Fibroblast of skin of abdomen (primary cell): ENCODE measurements around the gene BRDT.
"Not testable (repeated sequence)": the region's sequence is repeated elsewhere in the genome, so short reads cannot be mapped to it uniquely, and the experiment has no call there.

Experiments used
- DNase-seq: peaks from one replicate; pipeline ENCODE4 v3.0.0-alpha.2; 2013

Gene BRDT

DNA sequence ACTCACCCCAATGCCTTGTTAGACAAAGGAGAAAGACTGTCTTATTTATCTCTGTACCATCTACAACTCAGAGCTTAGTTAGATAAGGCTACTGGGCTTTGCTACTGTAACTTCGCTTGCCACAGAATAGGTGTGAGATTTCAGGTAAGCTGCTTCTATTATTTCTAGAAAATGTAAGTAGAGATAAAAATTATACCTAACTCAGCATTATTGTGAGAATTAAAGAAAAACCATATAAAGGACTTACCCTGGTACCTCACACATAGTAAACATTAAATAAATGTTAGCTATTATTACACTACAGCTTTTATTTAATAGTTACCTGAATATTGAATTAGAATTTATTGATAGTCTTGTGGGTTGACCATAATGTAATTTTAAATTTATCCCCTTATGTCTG is 44.1 kb downstream of the BRDT start:
- DNase-seq: no peak

DNA sequence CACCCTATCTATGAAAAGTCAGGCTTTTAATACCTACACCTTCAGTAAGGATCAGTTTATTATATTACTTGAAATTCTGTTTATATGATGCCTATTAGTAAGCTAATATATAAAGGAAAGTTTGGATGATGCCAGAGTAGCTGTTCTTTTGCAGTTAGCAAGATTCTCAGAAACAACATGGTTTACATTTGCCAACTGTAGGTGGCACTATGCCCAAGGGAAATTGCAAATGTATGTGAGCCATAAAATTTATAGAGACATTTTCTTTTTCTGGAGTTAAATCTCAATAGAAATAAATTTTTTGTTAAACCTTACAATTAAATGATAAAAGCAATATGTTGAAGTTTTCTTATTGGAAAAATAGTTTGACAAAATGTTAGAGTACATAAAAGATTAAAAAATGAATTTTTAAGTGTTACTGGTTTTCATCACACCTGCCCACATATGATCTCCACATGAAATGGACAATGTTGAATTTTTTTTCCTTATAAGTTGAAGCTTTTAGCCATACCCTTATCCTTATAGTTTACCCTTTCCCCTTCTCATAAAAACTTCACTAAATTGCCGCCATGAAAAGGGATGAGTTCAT is 48.5 kb downstream of the BRDT start:
- peak; percentile 54 for DNase-seq

DNA sequence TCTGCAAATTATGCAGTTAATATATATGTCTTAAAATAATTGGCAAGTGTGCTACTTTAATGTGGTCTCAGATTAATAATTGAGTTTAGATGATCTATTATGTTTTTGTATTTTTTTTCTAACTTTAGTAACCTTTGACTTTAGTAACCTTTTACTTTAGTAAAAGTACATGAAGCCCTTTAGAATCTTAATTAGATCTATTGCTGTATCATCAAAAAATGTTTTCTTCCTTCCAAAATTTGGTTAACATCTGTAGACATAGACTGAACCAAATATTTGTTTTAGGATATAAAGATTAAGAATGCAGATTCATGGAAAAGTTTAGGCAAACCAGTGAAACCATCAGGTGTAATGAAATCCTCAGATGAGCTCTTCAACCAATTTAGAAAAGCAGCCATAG is 54.9 kb downstream of the BRDT start:
- DNase-seq: no peak

DNA sequence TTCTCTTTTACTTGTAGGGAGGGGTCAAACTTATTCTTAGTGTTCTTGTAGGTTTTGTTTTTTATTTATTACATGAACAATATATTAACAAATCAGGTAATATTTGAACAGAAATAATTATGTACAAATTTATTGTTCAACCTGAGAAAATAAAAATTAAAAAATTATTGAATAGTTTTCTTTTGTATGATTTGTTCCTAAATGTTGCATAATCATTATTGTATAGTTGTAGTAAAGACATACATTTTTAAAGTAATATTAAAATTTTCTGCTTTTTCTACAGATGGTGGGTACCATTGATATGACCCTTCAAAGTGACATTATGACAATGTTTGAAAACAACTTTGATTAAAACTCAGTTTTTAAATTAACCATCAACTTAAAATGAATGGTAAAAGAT is 64.7 kb downstream of the BRDT start:
- DNase-seq: no peak

DNA sequence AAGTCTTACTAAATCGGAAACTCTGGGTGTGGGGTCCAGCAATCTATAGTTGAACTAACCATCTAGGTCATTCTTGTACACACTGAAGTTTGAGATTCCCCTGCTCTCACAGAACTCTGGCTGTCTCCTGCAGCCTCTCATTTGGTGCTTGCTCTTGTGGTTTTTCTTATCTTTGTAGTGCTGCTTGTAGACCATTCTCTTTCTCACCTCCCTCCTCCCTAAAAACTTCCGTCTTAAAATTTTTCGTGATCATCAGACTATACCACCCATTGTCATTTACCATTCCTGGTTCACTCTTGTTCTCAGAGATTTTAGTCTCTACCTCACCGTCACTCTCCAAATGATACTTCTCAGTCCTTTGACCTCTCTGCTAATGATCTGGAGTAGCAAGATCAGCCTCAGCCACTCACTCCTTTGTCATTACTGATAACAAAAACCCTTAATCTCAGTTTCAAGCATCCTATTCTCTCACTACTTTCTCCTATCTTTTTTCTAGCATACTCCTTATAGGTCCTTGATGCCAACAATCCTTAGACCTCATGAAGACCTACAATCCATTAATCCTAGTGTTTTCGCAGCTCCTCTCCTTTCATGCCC is 67.6 kb downstream of the BRDT start:
- no peak for DNase-seq

DNA sequence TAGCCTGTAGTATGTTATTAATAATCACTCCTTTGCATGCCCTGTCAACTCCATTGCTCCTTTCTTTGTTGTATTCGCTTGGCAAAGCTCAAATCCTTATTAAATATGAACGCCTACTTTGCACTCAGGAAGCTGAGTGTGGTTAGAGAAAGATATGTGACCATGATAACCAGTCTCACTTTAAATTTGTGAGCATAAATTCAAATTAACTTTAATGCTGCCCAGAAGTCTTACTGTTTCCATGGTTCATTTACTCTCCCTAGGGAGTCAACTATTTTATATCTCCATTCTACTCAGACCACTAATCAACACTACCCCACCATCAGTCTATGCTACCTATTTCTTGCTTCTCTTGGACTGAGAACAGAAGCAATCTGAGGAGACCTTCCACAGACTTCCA is 68.5 kb downstream of the BRDT start:
- no peak for DNase-seq

DNA sequence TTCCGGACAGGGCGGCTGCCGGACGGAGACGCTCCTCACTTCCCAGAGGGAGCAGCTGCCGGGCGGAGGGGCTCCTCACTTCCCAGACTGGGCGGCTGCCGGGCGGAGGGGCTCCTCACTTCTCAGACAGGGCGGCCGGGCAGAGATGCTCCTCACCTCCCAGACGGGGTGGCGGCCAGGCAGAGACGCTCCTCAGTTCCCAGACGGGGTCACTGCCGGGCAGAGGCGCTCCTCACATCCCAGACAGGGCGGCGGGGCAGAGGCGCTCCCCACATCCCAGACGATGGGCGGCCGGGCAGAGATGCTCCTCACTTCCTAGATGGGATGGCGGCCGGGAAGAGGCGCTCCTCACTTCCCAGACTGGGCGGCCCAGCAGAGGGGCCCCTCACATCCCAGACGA is 76.8 kb downstream of the BRDT start:
- not testable (repeated sequence) for DNase-seq

DNA sequence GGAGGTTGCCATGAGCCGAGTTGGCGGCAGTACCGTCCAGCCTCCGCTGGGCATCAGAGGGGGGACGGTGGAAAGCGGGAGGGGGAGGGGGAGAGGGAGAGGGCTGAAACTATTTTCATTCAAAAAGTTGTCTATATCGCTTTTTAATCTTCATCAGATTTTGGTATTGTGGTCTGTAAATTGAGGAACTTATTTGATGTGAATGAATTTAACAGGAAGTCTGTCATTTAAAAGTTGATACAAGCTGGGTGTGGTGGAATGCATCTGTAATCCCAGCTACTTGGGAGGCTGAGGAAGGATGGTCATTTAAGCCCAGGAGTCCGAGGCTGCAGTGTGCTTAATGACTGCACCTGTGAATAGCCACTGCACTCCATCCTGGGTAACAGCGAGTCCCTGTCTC is 77.6 kb downstream of the BRDT start:
- no peak for DNase-seq

DNA sequence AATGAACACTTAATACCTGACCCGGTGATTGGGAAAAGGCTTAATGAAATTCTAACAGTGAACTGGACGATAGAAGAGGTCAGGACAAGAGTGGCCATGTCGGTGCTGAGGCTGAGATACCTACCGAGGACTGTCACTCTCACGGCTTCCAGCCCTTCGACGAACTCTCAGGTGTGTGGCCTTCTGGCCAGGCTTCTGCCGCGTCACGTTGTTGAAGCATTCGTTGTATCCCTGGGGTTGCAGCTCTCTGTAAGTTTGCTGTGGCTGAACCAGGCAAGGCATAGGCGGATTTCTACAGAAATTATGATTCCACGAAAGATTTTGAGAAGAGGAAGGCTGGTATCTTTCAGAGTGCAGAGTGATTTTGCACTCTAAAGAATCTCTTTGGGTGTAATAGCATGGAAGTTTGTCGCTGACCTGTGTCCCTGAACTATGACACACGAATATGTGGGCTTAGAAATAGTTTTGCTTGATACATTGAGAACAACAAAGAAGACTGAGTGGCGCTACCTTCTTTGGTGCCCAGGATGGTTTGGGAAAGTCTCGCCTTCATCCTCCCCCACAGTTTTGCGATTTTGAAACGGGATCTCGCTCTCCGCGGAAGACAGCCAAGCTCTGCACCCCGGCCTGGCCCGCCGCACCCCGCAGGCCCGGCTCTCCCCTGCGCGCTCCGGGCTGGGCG is 80.2 kb downstream of the BRDT start:
- DNase-seq: no peak

DNA sequence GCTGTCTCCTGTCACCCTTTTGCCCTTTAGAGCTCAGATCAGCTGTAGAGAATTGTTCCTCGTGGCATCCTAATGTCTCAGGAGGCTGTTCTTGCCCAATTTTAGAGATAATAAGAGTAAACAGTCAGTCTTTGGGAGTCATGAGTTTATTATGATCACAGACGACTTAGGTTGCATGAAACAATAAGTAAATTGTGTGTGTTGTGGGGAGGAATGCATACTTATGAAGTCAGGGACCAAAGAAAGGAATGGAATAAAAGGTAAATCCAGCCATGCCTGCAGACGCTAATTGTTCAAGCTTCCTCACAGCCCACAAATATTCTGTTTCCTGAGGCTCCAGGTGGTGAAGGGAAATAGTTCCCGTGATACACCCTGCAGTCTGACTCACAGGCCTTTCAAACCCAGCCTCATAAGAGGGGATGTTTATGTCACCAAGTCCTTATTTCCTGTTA is 81.5 kb downstream of the BRDT start:
- peak; percentile 25 for DNase-seq

DNA sequence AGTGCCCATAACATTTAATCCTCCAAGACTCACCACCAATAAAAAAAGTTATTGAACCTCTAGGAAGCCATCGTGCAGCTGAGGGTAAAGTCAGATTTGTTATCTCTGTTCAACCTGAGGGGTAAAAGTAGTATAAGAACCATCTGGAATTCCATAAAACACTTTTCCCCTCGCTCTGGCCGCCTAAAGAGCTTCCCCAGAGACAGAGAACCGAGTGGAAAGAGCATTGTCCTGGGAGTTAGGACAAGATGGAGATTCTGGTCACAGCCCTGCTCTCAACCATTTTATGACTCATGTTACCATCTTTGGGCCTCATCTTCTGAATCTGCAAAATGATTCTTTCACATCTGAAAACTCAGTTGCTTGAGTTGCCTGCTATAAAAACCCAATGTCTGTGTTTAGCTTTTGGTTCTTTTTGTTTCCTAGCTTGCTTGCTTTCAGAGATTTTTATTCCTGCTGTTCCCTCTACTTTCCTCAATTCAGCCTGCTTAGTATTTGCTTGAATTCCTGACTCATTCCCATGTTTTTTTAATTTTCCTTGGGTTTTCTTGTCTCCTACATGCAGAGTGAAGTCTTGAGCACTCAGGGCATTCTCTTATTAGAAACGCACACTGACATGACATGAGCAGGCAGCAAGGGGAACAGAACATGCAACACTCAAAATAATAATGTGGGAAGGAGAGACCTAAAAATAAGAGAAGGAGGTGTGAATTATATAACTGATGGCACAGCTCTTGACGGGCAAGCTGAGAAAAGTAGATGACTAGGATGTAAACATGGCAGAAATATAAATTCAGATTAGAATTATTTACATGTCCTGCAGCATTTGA is 82.3 kb downstream of the BRDT start:
- DNase-seq: peak; percentile 45

DNA sequence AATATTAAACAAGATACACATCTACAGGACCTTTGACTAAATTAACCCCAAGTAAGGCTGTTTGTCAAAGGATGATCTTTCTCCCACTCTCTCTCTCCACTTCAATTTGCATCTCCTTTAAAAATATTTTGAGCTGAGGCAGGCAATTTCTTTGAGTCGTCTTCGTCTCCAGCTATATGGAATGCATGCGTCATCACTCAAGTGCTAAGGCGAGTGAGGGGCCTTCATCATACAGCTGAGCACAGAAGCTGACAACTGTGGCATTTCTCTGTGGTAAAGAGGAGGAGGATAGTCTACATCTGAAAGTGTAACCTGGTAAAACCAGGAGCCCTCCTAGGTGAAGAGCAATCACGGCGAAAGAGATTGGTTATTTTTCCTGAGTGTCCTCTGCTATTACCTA is 88.2 kb downstream of the BRDT start:
- DNase-seq: peak; percentile 76

DNA sequence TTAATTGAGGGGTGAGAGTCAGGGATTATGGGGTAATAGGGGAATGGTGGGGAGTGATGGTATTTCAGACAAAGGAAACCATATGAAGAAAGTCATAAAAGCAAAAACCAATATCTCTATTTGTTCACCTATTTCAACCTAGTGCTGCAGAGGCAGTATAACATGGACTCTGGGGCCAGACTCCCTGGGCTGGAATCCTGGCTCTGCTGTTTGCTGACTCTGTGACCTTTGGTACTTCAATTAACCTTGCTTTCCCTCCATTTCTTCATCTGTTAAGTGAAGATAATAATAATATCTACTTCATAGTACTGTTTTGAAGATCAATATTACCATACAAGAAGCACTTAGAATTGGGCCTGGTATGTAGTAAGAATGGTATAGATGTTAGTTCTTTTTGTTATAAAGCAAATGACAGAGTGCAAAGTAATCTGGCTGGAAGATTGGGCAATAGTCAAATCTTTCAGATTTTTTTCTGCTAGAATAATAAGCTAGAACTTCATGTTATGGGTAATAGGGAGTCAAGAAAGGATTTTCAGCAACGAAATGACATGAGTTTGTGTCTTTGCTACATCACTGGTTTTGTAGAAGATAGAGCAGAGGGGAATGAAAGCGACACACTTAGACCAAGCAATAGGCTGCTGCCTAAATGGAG is 89.6 kb downstream of the BRDT start:
- no peak for DNase-seq

DNA sequence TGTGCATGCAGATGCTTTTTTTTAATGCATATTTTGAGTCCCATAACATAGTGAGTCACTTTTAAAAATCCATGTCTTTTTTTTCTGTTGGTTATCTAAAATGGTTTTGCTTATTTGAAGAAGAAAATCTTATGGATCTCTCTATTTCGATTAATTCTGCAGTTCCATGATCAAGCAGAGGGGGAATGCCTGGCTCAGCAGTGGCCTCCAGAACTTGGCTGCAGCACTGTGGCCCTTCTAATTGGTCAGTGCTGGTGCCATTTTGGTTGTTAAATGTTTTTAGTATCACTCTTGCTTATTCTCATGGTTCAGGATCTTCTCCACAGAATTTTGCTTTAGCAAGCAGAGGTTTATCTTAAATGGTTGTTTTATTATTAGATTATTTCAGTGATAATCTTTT is 91.8 kb downstream of the BRDT start:
- DNase-seq: no peak

DNA sequence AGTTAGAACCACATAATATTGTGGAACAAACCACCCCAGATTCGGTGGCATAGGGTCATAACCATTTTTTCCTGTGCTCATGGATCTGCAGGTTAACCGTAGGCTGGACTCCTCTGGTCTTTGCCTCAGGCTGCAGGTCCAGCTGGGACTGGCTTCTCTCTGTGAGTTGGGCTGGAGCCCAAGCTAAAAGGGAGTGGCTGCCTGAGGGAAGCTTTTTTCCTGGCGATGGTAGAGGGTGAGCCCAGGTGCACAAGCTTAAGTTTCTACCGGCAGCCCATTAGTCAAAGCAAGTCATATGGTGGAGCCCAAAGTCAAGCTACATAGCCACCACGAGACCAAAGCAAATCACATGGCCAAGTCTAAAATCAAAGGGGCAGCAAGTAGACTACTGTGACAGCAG is 94.4 kb downstream of the BRDT start:
- no peak for DNase-seq

DNA sequence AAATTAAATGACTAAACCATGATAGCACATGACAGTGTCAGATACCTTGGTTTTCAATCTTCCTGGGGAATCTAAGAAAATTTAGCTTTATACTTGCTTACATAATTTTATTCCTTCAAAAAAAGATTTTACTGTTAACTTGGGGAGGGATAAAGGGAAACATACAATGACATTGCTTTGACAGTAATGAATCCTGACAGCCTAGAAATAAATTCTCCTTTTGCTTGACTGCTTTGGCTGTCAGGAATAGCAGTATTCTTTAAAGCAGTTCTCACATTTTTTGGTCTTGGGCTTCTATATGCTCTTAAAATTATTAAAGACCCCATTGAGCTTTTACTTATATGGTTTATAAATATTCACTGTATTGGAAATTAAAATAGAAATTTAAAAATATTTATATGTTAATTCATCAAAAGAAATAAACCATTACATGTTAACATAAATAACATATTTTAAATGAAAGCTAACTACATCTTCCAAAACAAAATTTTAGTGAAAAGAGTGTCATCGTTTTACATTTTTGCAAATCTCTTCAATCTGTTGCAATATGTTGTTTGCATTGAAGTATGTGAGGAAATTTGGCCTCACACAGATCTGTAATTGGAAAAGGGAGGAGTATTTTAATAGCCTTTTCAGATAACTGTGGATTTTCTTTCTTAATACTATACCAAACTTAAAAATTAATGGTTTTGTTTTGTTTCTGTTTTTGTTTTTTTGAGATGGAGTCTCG is 96.7 kb downstream of the BRDT start:
- DNase-seq: no peak

DNA sequence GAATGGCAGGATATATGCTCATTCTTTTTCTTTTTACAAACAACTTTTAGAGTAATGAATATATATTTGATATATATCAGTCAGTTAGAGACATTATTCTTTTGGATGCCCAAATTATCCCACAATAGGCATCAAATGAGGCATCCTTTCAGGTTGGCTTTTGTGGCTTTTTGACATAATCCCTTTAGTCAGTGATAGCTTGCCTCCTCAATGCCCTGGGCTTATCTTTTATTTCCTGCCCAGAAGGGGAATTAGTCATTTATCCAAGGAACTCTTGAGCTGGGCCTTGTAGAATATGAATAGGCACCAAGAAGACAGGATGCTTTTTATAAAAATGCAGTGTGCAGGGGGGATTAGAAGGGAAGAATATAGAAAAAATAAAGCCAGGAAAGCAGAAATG is 102.7 kb downstream of the BRDT start:
- DNase-seq: no peak
